Left kidney (tissue), 2 donors: ENCODE measurements around the gene EOLA1. TPM values are rescaled to one million over a fixed set of nuclear protein-coding genes. Genes with fewer than 3 reads are reported as not detected.
"Not testable (repeated sequence)": the region's sequence is repeated elsewhere in the genome, so short reads cannot be mapped to it uniquely, and the experiment has no call there.

ENCODE experiments used
- DNase-seq: peaks from one replicate; pipeline ENCODE4 v3.0.0-alpha.2; 2013
- polyA plus RNA-seq: library from polyadenylated mRNA; unstranded; fragments of 120-200 nt; gene quantifications from one replicate; pipeline ENCODE4 v1.2.1, GENCODE V29; 2013; ENCODE audit not compliant: insufficient read length

The EOLA1 gene
- polyA plus RNA-seq, 1 donor: 24.1 TPM

DNA sequence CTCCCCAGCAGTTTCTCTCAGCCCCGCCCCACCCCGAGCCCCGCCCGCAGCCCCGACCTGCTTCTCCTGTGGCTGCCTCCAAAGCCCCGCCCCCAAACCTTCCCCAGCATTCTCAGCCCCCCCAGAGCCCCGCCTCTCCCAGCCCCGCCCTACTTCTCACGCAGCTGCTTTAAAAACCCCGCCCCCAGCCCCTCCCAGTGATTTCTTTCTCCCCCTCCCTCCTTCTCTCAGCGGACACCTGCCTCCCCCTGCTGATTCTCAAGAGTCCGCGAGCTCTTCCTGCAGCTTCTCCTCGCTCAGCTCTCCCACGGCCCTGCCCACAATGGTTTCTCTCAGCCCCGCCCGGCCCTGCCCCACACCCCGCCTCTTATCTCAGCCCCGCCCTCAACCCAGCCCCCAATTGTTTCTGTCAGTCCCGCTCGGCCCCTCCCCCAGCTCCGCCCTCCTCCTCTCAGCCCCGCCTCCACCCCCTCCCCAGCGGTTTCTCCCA is 636 bp upstream of the EOLA1 start:
- DNase-seq: peak; percentile 80

DNA sequence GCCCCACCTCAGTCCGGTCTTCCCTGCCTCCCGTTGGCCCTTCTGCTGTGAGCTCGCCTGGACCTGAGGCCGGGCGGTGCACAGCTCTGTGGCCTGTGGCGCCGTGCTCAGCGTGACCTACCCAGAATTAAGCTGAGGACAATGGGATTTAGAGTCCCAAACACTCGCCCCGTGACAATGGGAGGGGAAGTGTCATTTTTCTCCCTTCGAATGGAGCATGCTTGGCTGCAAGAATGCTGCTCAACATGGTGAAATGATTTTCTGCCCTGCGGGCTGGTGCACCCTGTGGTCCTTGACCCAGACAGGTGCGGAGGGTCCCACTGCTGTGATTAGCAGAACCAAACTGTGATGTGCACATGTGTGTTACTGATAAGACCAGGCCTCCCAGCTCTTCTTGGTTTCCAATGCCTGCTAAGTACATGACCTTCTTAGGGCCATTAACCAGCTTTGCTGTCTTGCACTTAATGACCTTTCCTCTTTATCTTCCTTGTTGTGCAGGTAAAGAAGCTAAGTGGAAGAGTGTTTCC is 772 bp downstream of the EOLA1 start:
- DNase-seq: no peak

DNA sequence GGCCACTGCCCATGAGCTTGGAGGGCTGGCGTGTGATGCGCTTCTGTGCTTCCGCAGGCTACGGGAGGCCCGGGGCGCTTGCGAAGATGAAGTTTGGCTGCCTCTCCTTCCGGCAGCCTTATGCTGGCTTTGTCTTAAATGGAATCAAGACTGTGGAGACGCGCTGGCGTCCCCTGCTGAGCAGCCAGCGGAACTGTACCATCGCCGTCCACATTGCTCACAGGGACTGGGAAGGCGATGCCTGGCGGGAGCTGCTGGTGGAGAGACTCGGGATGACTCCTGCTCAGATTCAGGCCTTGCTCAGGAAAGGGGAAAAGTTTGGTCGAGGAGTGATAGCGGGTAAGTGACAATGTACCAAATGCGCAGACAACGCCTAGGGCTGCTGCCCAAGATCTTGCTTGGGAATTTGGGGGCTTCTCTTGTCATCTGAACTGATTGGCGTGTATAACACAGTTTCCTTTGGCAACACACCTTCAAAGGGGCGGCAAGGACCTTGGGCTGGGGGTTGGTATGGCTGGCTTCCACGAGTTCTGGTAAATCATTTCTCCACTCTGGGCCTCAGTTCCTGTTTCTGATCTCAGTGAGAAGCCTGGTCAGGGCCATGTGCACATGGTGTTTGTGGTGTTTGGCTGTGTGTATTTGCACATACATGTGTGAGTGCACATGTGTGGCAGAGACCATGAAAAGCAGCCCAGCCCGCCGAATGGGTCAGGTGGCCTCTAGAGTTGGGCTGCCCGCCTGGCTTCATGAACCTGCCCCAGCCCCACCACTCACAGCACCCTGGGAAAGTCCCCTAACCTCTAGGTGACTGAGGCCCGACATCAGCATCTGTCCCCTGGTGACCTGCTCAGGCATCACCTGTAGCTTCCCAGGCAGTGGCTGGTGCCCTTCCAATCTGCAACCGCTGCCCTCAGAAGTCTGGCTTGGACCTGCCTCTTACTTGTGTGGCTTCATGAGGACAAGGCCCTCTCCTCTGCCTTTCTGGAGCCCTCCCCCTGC is 5.0 kb downstream of the EOLA1 start:
- not testable (repeated sequence) for DNase-seq

DNA sequence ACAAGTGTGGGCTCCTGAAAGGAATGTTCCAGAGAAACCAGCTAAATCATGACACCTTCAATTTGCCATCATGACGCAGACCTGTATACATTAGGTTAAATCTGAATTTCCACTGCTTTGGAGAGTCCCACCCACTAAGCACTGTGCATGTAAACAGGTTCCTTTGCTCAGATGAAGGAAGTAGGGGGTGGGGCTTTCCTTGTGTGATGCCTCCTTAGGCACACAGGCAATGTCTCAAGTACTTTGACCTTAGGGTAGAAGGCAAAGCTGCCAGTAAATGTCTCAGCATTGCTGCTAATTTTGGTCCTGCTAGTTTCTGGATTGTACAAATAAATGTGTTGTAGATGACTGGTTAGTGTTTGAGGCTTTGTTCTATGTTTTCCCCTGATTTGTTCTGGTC is 6.2 kb downstream of the EOLA1 start:
- not testable (repeated sequence) for DNase-seq

DNA sequence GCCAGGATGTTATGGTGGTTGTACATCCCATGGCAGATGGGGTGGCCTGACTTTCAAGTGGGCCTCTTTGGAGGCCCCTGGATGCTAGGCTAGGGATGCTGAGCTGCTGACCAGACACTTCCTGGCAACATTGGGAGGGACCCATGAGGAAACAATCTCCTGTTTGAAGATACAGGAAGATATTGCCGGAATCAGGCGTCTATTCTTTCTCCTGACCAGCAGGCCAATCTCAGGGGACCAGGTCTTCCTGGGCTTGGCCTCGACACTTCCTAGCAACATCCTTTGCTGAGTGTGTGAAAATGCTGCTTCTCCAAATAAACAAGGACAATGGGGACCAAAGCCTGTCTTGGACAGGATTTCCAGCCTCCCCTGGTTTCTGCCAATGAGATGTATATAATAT is 7.0 kb downstream of the EOLA1 start:
- not testable (repeated sequence) for DNase-seq

DNA sequence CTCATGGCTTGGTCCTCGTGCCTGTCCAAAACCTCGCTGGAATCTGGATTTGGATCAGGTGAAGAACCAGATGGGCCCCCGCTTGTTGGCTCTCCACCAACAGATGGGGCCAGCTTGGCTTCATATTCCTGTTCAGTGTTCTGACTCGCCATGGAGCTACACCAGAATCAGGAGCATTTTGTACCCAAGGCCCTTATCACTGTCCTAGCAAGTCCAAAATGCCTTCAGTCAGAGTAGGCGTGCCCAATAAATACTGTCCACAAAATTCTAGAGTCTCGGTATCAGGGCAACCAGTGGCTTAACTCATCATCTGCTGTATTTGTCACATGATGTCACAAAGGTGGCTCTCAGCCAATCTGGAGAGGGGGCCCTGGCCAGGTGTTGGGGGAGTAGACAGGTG is 8.9 kb downstream of the EOLA1 start, which contains the start of gene HSFX3:
Gene HSFX3 (minus strand): TSS at position 224 of the 400 bp plus-strand sequence. CDS start 72 bp downstream, at position 152.
- DNase-seq: not testable (repeated sequence)

DNA sequence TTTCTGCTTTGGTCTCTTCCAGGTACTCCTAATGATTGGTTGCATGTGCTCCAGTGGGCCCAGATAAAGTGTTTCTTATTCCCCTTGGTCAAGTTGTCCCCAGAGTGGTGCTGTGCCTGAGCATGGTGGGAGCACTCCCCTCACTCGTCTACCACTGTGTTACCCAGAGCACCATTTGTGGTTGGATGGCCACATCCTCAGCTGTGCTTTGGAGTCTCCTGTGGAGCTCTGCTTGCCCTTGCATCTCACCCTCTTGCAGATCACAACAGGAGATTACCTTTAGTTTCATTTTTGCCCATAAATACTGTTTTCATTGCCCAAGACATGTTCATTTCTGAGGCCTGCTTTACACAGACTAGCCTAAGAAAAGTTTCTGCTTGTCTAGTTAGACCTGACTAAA is 9.6 kb downstream of the EOLA1 start:
- DNase-seq: not testable (repeated sequence)

DNA sequence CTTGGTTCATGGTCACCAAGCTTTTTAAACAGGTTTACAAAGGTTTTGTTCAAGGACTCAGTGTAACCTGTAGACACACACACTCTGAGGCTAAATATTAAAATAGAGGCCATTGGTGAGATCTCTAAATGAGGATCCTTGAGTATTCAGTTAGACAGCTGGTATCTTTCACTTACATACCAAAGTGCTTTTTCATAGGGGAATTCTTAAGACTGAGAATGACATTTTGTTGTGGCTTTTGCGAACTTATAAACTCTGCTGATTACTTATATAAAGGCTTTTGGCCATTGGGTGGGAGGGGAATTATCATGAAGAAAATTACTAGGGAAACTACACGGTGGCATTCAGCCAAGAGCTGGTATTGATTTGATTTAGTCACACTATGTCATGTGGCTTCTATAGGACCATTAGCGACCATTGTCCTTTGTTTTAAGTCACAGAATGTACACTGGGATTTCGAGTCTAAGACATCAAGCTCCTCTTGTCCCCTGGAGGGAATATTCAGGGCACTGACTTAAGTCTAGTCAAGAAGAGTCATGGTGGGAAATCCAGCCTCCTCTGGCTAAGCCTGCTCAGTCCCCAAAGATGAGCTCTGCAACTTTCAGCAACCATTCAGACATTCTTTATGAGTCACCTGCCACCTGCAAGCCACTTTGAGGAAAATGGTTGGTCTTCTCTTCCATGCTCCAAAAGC is 10.6 kb downstream of the EOLA1 start:
- not testable (repeated sequence) for DNase-seq

DNA sequence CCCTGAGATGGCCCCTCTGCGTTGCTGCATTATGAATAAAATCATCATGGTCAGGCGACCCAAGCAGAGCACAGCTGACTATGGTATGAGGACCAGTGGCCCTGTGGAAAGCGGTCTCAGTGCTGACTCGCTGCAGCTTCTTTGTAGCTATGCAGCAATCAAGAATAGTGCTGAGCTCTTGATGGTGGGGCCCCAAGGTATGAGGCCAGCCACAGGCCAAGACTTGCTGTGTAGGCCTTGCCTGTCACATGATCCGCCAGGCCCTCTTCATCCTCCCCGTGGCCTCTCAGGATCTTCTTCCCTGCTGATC is 11.1 kb downstream of the EOLA1 start:
- DNase-seq: not testable (repeated sequence)

DNA sequence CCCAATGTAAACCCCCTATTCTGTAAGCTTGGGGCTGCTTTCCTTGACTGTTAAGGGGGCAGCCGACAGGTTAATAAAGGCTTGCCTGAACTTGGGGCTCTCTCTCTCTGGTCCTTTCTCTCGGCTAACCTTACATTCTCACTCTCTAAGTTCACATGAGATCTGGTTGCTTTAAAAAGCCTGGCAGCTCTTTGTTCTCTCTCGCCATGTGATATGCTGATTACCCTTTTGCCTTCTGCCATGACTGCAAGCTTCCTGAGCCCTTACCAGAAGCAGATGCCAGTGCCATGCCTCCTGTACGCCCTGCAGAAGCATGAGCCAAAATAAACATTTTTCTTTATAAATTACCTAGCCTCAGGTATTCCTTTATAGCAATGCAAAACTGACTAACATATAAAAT is 14.4 kb downstream of the EOLA1 start:
- not testable (repeated sequence) for DNase-seq

DNA sequence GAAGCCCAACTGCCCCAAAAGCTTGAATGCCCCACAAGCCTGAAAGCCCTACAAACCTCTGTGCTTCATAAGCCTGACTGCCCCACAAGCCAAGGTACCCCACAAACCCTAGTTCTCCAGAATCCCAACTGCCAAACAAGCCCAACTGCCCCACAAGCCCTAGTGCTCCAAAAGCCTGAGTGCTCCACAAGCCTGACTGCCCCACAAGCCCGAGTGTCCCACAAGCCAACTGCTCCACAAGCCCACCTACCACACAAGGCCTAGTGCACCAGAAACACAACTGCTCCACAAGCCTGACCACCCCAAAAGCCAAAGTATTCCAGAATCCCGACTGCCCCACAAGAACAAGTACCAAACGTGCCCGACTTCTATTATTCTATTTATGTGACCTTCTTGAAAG is 22.5 kb downstream of the EOLA1 start:
- DNase-seq: no peak

DNA sequence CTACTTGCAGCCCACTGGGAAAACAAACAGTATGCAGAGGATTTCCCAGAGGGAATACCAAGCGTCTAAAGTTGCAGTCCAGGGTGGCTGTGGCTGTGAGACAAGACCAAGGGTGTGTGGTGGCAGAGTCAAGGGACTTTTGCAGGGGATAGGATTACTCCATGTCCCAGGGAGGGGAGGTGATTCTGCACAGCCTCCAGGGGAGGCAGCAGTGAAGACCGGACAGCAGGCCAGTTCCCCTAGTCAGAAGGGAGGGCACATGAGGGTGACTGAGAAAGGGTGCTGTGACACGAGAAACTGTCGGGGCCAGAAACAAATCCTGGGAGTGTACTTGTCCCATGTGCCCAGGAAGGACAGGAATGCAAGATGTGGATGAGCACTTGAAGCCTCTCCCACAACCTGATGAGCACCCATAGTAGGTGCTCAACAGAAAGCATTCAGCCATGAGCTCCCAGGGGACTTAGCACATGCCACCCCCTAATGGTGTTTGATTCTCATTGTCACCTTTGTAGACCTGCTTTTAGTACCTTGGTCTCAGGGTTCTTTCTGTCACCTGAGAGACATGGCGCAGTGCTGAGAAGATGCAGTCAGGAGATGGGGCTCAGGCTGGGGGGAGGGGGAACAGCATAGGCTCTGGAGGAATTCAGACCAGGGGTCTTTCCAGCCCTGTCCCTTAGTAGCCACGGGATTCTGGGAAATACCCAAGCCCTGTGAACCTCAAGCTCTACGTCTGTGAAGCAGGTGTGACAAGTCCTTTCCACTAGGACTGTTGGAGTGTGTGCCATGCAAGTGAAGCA is 27.0 kb downstream of the EOLA1 start:
- no peak for DNase-seq

DNA sequence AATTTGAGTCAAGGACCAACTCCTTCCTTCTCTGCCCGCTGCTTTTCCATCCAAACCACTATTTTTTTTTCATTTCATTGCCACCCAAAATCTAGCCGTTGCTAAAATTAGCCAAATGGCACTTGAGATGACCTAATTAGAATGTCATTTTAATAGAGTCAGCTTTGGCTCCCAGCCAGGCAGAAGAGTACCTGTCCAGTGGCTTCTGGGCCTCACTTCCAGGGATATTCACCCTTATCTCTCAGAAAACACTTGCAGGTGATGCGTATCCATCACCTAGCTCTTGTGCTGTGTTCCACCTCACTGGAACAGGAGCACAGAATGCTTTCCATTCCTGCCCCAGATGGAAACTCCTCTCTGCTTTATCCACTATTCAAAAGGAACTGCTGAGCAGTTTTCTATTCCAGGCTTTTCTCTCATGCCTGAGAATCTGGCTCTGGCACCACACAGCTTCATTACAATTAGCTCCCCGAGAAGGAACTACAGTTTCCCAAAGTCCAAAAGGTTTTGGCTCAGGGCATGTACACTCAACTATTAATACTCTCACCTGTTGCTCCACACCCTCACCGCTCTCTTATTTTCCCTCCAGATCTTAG is 28.0 kb downstream of the EOLA1 start:
- DNase-seq: no peak

DNA sequence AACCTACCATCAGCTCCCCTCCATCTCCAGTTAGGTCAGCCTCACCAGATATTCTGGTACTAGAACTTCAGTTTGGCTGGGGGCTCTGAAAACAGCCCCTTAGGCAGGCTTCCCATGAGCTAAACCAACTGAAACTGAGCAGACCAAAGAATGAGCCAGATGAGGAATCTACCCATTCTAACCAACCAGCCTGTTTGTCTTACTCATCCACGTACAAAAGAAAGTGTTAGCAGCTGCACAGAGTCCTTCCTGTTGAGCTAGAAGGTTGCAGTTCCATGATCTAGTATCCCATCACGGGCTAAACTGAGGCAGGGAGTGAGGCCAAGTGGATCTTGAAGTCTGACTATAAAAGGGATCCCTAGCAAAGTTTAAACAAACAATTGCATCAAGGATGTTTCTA is 29.0 kb downstream of the EOLA1 start:
- no peak for DNase-seq

DNA sequence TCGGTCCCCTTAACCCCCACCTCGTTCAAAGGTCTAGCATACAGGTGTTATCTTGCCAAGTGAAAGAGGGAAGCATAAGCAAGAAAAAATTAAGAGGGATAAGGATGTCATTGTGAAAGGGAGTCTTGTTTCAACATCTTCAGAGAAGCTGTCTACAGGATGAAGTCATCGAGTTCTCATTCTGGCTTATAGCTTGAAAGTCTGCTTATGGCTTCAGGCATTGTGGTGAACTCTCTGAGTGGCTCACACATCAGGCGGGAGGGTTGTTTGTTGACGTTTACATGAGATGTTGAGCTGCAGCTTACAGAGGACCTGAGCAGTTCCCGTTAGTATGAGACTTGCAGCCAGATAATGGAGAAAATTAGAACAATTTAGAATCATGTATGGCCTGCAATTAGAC is 29.9 kb downstream of the EOLA1 start:
- DNase-seq: no peak

DNA sequence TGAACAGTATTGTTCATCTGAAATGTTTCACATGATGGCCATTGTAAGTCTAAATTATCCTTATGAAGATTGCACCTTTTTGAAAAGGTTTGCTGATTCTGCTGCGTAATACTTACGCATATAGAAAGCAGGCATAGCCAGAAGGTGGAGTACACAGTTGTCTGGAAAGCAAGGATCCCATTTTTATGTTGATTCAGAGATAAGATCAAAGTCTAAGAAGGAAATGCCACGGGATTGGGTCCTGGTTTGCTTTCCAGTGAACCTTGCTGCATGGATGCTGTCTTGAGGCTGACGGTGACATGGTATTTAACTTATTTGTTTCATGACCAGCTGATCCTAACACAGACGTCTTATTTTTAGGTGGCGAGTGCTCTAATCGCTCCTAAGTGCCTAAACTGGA is 31.0 kb downstream of the EOLA1 start:
- DNase-seq: no peak

DNA sequence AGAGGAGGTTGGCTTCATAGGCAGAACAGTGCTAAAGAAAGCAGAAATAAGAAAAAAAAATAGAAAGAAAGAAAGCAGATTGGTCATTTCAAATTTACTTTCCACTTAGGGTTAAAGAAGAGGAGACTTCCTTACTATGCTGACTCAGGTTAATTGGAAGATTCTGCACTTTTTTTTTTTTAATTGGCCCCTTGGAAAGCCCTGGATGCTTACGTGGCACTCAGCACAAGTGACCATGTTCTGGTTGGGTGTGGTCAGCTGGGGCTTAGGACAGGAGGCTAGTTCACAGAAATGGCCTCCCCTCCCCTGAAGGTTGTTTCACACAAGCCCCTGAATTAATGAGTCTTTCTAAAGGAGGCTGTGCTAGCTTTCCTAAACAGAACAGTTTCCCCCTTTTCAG is 31.9 kb downstream of the EOLA1 start:
- DNase-seq: no peak

DNA sequence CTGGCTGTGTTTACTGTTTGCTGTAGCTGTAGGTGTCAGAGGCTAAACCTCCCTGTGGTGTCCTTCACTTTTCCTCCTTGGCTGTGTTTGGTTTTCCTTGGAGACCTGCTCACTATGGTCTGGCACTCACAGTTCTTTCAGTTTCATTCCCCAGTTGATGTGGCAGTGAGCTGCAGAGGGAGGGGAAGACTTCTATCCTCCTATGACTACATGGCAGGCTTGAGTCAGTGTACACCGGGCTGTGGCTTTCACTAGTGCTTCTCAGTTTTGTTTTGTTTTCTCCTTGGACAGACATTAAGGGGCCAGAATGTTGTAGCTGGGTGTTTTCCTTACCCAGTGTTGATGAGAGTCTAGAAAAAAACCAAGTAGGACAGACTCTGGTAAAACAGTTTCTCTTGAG is 32.6 kb downstream of the EOLA1 start:
- DNase-seq: not testable (repeated sequence)

DNA sequence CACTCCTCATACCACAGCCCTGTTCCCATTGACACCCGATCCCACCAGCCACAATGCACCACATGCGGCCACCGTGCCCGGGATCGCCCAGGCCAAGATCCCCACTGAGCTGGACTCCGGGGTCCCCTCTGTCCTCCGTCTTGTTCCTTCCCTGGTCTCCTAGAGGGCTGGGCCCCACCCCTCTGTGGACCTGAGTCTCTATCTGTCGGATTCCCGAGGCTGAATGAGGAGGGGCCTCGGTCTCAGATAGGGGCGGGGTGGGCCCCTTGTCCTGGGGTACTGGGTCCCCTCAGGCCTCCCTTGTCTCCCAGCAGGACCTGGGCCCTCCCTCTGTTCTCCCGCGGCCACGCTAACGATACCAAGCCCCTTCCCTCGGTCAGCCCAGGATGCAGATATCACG is 44.8 kb downstream of the EOLA1 start:
- DNase-seq: not testable (repeated sequence)

DNA sequence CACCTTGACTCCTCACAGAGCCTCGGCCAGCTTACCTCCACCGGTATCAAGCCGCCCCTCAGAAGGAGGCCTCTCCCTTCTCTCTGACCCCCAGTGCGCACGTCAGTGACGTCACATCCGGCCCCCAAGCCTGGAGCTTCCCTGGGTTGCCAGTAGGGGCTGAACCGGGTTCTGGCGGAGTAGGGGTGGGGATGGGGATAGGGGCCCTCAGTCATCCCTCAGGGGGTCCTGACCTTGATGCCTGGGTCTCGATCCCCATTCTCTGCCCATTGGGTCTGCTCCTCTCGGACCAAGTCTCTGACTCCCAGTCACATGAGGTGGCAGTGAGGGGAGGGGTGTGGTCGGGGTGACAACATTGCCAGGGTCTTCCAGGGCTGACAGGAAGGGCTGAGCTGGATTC is 46.5 kb downstream of the EOLA1 start, which contains the start of gene MAGEA9B:
Gene MAGEA9B (minus strand): TSS at position 101 of the 400 bp plus-strand sequence. CDS start 4,280 bp downstream, outside the sequence.
- not testable (repeated sequence) for DNase-seq

DNA sequence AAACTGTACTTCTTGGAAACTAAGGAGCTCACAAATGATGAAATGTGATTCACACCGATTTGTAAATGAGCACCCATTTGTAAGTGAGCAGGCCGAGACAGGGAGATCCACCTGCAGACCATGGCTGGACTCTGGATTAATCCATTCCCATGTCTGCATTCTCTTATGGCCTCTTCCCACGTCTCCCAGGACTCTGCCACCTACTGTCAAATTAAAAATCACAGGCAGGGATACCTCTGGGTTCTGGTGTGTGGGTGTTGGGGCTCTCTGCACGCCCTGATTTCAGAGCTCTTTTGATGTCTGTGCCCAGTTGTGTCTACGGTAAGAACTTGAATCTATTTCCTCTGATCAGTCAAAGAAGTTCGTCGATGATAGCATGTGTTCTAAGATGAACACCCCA is 50.2 kb downstream of the EOLA1 start:
- not testable (repeated sequence) for DNase-seq
